Activated CD4-positive, alpha-beta memory T cell treated with anti-CD3 and anti-CD28 coated beads for 36 hours (primary cell): ENCODE measurements around the gene FAAH2. TPM values are rescaled to one million over a fixed set of nuclear protein-coding genes. Genes with fewer than 3 reads are reported as not detected.

Source experiments
- CTCF ChIA-PET: fragments of 350-600 bp; sonication (Branson Sonifier 250); formaldehyde crosslinking; loops from one replicate; lab custom pipeline; 2021; ENCODE audit warnings: antibody characterized with exemption, inconsistent platforms; lab: Charles Lee
- POLR2A ChIA-PET: fragments of 350-600 bp; sonication (Branson Sonifier 250); formaldehyde crosslinking; loops from one replicate; lab custom pipeline; 2021; ENCODE audit warnings: antibody characterized with exemption; lab: Charles Lee
- DNase-seq: peaks from one replicate; pipeline ENCODE4 v3.0.0-alpha.2; 2020
- H3K27ac Mint-ChIP-seq: one replicate; pipeline ENCODE4 v1.8.0; 2021; ENCODE audit warnings: mixed read lengths
- H3K27me3 Mint-ChIP-seq: one replicate; pipeline ENCODE4 v1.8.0; 2021; ENCODE audit warnings: mixed read lengths
- H3K36me3 Mint-ChIP-seq: one replicate; pipeline ENCODE4 v1.8.0; 2021; ENCODE audit warnings: mixed read lengths
- H3K4me1 Mint-ChIP-seq: one replicate; pipeline ENCODE4 v1.8.0; 2021; ENCODE audit warnings: low read depth, mixed read lengths
- H3K4me3 Mint-ChIP-seq: one replicate; pipeline ENCODE4 v1.8.0; 2021; ENCODE audit warnings: mild to moderate bottlenecking, mixed read lengths
- H3K9me3 Mint-ChIP-seq: one replicate; pipeline ENCODE4 v1.8.0; 2021; ENCODE audit warnings: mixed read lengths
- intact Hi-C: fragments of 100-400 bp; cut with micrococcal nuclease; formaldehyde crosslinking; loops from one replicate; pipeline ENCODE4 v1.15.1; 2023
- total RNA-seq, 2 experiments: library from RNA; stranded (reverse); gene quantifications; one replicate each; pipeline ENCODE4 v1.2.3, GENCODE V29; 2021

FAAH2 gene
- total RNA-seq: 10 to 100 TPM; 10.3 to 12.1 TPM

DNA sequence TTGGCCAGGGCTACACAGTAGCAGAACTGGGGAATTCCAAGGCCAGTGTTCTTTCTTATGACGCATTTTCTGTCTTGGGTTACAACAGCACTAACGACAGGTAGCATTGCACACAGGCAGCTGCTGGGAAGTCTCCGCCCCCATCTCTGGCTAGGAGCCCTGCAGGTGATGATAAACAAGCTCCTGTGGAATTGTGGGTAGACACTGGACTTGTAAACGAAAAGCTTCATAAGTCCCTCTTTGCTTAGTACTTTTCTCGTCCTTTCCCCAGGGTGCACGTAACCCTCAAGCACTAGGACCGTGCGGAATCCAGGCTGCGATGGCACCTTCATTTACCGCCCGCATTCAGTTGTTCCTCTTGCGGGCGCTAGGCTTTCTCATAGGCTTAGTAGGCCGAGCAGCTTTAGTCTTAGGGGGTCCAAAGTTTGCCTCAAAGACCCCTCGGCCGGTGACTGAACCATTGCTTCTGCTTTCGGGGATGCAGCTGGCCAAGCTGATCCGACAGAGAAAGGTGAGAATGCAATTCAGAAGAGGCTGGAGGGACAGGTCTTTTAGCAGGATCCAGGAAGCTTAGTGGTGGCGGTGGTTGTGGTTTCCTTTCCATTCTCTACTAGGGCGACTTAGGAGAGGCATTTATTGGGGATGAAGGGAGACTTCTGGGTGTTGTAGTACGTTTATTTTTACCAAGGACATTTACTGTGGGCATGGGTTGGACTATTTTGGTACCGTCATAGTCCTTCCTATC is at the start of gene FAAH2:
FAAH2 (plus strand) TSS at position 200 of the 745 bp plus-strand sequence; CDS start at position 320, 120 bp downstream.
- CTCF ChIA-PET: interaction anchor here (0.8 to 1.6 kb wide), 2 partner anchors 168 to 293 kb away, joined by 3 to 7 read pairs; no protein-coding TSS in a partner anchor
- H3K4me1 Mint-ChIP-seq: peaks cover 34% of the 10 kb centered on the region

GRCh38 chrX:57241967-57242366 is 44.5 kb upstream of the FAAH2 start:
- POLR2A ChIA-PET: no interaction called here
- Mint-ChIP-seq H3K36me3 (peaks cover 9% of the 10 kb centered on the region), H3K9me3 (peaks cover 22% of the 10 kb centered on the region), H3K4me3 (no peak overlapping the region), H3K27me3 (no peaks in the 10 kb centered on the region), H3K27ac (no peak overlapping the region), H3K4me1 (no peaks in the 10 kb centered on the region)
- CTCF ChIA-PET: no interaction called here
- no peak for DNase-seq
- intact Hi-C loops: no loop called here

More for the DNA sequence above, at the start of gene FAAH2:
- DNase-seq: peak; percentile 80
- intact Hi-C loops: loop anchor here (1.0 to 10.0 kb wide), 8 partner anchors 78 to 724 kb away; partner anchors contain the start of gene UBQLN2
- Mint-ChIP-seq H3K27ac (peak within 1 kb of the TSS; percentile 95), H3K36me3 (no peaks in the 10 kb centered on the region), H3K27me3 (no peaks in the 10 kb centered on the region), H3K4me3 (peak within 1 kb of the TSS; percentile 91), H3K9me3 (no peaks in the 10 kb centered on the region)
- POLR2A ChIA-PET: no interaction called here

DNA sequence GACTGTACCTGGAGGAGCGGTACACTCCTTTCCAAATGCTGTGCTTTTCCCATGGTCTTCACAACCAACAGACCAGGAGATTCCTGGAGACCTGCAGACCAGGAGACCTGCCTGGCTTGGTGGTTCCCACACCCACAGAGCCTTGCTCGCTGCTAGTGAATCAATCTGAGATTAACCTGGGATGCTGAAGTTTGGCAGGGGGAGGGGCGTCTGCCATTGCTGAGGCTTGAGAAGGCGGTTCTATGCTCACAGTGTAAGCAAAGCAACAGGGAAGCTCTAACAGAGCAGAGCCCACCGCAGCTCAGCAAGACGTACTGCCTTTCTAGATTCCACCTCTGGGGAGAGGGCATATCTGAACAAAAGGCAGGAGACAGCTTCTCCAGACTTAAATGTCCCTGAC is 34.5 kb upstream of the FAAH2 start:
- no peaks in the 10 kb centered on the region for H3K27me3 Mint-ChIP-seq
- no peak overlapping the region for H3K4me3 Mint-ChIP-seq
- peaks cover 2% of the 10 kb centered on the region for H3K36me3 Mint-ChIP-seq
- CTCF ChIA-PET: no interaction called here
- no peak for DNase-seq
- no peak overlapping the region for H3K27ac Mint-ChIP-seq
- POLR2A ChIA-PET: no interaction called here
- H3K9me3 Mint-ChIP-seq: peaks cover 44% of the 10 kb centered on the region
- intact Hi-C loops: no loop called here
- H3K4me1 Mint-ChIP-seq: no peaks in the 10 kb centered on the region

- Mint-ChIP-seq H3K9me3 (peaks cover 8% of the 10 kb centered on the region), H3K27ac (no peak overlapping the region), H3K36me3 (no peaks in the 10 kb centered on the region), H3K27me3 (peaks cover 2% of the 10 kb centered on the region), H3K4me3 (no peak overlapping the region), H3K4me1 (no peaks in the 10 kb centered on the region)
- ChIA-PET POLR2A (no interaction called here), CTCF (no interaction called here)
- no peak for DNase-seq
- intact Hi-C loops: no loop called here
Observed at GRCh38 chrX:57265126-57265525, 21.4 kb upstream of the FAAH2 start.

DNA sequence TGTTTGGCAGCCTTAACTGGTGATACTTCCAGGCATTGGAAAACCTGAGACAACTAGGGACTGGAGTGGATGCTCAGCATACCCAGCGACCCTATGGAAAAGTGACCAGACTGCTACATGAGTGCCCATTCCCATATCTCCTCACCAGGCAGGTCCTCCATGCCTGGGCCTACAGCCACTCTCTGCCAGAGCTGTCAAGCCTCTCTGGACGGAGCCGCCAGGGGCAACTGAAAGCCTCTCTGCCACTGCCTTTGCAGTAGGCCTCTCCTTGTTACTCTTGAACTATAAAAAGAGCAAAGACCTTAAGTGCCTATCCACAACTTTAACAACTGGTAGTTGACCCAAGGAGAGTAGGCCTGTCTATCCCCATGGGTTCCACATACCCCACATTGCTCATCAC is 20.2 kb upstream of the FAAH2 start:
- peaks cover 8% of the 10 kb centered on the region for H3K9me3 Mint-ChIP-seq
- H3K4me1 Mint-ChIP-seq: no peaks in the 10 kb centered on the region
- ChIA-PET CTCF (no interaction called here), POLR2A (no interaction called here)
- H3K27ac Mint-ChIP-seq: no peak overlapping the region
- H3K36me3 Mint-ChIP-seq: no peaks in the 10 kb centered on the region
- no peak overlapping the region for H3K4me3 Mint-ChIP-seq
- H3K27me3 Mint-ChIP-seq: peaks cover 2% of the 10 kb centered on the region
- DNase-seq: no peak
- intact Hi-C loops: no loop called here

GRCh38 chrX:57266871-57267270 is 19.6 kb upstream of the FAAH2 start:
- Mint-ChIP-seq H3K36me3 (no peaks in the 10 kb centered on the region), H3K27ac (no peak overlapping the region), H3K27me3 (peaks cover 2% of the 10 kb centered on the region), H3K4me3 (no peak overlapping the region), H3K9me3 (peaks cover 8% of the 10 kb centered on the region), H3K4me1 (no peaks in the 10 kb centered on the region)
- DNase-seq: no peak
- ChIA-PET CTCF (no interaction called here), POLR2A (no interaction called here)
- intact Hi-C loops: no loop called here

DNA sequence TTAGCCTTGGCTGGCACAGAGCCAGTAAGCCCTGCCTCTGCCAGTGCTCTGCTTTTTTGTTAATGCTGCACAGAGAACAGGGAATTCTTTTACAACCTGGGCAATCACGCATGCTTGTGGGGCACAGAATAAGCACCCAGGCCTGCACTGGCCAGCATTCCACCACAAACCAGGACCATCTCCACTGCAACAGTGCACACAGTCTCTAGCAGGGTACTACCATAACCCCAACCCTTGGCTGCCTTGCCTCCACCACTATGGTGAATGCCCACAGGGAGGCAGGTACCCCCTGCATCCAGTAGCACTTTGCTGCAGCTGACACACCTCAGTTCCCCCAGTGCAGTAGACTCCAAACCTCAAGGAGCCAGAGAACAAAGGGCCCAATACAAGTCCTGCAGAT is 19.2 kb upstream of the FAAH2 start:
- ChIA-PET CTCF (no interaction called here), POLR2A (no interaction called here)
- Mint-ChIP-seq H3K4me3 (no peak overlapping the region), H3K36me3 (no peaks in the 10 kb centered on the region), H3K9me3 (peaks cover 6% of the 10 kb centered on the region), H3K27ac (no peak overlapping the region), H3K4me1 (no peaks in the 10 kb centered on the region), H3K27me3 (peaks cover 2% of the 10 kb centered on the region)
- no peak for DNase-seq
- intact Hi-C loops: no loop called here

DNA sequence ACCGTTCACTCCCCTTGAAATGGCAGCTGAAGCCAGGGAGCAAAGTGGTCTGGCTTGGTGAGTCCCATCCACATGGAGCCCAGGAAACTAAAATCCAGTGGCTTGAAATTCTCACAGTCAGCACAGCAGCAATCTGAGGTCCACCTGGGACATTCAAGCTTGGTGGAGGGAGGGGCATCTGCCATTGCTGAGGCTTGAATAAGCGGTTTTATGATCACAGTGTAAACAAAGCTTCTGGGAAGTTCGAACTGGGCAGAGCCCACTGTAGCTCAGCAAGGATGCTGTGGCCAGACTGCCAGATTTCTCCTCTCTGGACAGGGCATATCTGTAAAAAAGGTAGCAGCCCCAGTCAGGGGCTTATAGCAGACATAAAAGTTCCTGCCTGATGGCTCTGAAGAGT is 15.5 kb upstream of the FAAH2 start:
- no peak for DNase-seq
- Mint-ChIP-seq H3K4me1 (no peaks in the 10 kb centered on the region), H3K27me3 (peaks cover 2% of the 10 kb centered on the region), H3K27ac (no peak overlapping the region), H3K4me3 (no peak overlapping the region), H3K36me3 (no peaks in the 10 kb centered on the region), H3K9me3 (peaks cover 8% of the 10 kb centered on the region)
- intact Hi-C loops: no loop called here
- ChIA-PET POLR2A (no interaction called here), CTCF (no interaction called here)

DNA sequence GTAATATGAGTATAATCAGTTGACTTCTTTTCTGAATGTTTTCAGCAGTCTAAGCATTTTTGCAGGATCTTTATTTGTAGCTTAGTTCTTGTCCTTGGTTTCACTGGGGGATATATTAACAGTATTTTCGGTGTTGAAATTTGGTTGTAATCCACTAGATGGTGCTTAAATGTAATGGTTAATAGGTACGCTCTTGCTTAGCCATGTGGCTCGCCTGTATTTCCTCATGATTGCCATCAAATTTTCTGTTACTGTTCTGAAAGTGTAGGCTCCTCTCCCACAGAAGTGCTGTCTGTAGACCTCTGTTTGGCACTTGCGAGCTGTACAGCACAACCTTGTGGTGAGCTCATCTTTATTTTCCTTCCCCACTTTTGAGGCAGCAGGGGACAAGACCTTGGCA is 3.9 kb upstream of the FAAH2 start:
- Mint-ChIP-seq H3K36me3 (no peaks in the 10 kb centered on the region), H3K4me1 (peaks cover 28% of the 10 kb centered on the region), H3K27me3 (no peaks in the 10 kb centered on the region), H3K4me3 (no peak overlapping the region), H3K27ac (peak overlapping the region; percentile 66), H3K9me3 (no peaks in the 10 kb centered on the region)
- ChIA-PET POLR2A (no interaction called here), CTCF (interaction anchor here (0.6 to 2.0 kb wide), 4 partner anchors 168 to 308 kb away, joined by 3 to 12 read pairs (median 5); no protein-coding TSS in a partner anchor)
- intact Hi-C loops: loop anchor here (1.0 to 10.0 kb wide), 3 partner anchors 161 to 518 kb away; partner anchors contain the start of gene SPIN2B
- peak; percentile 10 for DNase-seq

DNA sequence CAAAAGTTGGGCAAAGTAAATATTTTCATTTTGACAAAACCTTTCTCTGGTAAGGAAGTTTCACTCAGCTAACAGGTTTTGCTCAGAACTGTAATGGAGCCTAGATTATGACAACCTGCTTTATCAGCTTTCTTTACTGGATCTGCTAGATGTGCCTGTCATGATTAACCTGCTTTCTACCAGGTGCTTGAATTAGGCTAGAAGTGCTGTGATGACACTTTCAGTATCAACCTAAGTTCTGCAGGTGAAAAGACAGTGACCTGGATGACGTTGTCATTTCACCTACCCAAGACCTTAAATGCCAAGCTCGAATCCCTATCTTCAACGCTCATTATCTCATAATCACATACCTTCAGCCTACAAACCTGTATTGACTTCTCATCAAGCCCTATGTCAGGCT is 1.5 kb upstream of the FAAH2 start:
- no peak for DNase-seq
- intact Hi-C loops: loop anchor here (5.0 to 10.0 kb wide), 5 partner anchors 298 to 723 kb away; partner anchors contain the start of gene UBQLN2
- POLR2A ChIA-PET: interaction anchor here (0.6 kb wide), 1 partner anchor 69 kb away, joined by 3 read pairs; no protein-coding TSS in a partner anchor
- H3K9me3 Mint-ChIP-seq: no peaks in the 10 kb centered on the region
- no peaks in the 10 kb centered on the region for H3K27me3 Mint-ChIP-seq
- CTCF ChIA-PET: interaction anchor here (1.1 to 1.8 kb wide), 2 partner anchors 168 to 169 kb away, joined by 3 to 5 read pairs; no protein-coding TSS in a partner anchor
- H3K4me3 Mint-ChIP-seq: no peak overlapping the region
- H3K27ac Mint-ChIP-seq: peak overlapping the region; percentile 95
- H3K4me1 Mint-ChIP-seq: peaks cover 30% of the 10 kb centered on the region
- H3K36me3 Mint-ChIP-seq: no peaks in the 10 kb centered on the region

DNA sequence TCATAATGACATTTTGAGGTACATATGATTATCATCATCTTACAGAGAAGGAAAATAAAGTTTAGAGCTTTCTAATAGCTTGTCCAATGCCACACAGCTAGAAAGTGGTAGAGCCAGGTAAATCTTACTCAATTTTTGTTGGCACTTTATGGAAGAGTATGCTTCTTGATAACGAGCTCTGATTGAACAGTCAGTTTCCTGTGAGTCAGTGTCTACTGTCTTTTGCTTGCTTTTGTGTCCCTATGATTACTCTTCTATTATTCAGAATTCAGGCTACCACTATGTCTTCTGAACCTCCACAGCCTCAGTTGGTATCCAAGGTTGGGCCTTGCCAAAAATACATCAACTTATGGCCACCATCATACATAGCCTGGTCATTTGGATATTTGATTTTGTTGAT is 2.6 kb downstream of the FAAH2 start:
- H3K36me3 Mint-ChIP-seq: peaks cover 14% of the 10 kb centered on the region
- CTCF ChIA-PET: no interaction called here
- peak overlapping the region; percentile 67 for H3K27ac Mint-ChIP-seq
- no peaks in the 10 kb centered on the region for H3K9me3 Mint-ChIP-seq
- DNase-seq: no peak
- H3K4me1 Mint-ChIP-seq: peaks cover 28% of the 10 kb centered on the region
- intact Hi-C loops: loop anchor here (5.0 to 10.0 kb wide), 5 partner anchors 302 to 727 kb away; partner anchors contain the start of gene UBQLN2
- no peaks in the 10 kb centered on the region for H3K27me3 Mint-ChIP-seq
- POLR2A ChIA-PET: interaction anchor here (1.0 kb wide), 1 partner anchor 725 kb away, joined by 3 read pairs; no protein-coding TSS in a partner anchor
- peak overlapping the region; percentile 58 for H3K4me3 Mint-ChIP-seq

DNA sequence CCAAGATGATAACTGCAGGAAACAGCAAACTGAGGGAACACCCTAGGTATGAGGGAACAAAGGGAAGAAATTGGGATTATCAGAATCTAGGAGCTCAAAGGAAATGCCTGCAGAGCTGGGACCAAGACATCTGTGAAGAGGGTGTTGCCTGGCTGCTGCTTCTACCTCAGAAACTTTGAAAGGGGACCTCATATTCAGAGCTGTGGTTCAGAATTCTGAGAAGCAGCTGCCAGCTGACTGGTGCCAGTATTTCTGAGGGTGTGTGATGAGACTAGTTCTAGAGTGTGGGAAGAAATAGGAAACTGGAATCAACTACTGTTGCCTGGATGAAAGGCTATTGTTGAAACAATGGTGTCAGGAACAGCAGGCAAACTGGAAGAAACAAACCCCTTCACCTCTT is 8.5 kb downstream of the FAAH2 start:
- Mint-ChIP-seq H3K4me1 (peaks cover 25% of the 10 kb centered on the region), H3K4me3 (no peak overlapping the region), H3K9me3 (peaks cover 4% of the 10 kb centered on the region), H3K36me3 (peaks cover 40% of the 10 kb centered on the region), H3K27ac (peak overlapping the region; percentile 4), H3K27me3 (no peaks in the 10 kb centered on the region)
- peak; percentile 11 for DNase-seq
- intact Hi-C loops: no loop called here
- ChIA-PET POLR2A (no interaction called here), CTCF (interaction anchor here (0.7 kb wide), 1 partner anchor 192 kb away, joined by 3 read pairs; no protein-coding TSS in a partner anchor)
